Stomach (tissue), 9 donors: ENCODE measurements around the gene LAMC2. TPM values are rescaled to one million over a fixed set of nuclear protein-coding genes. Genes with fewer than 3 reads are reported as not detected.

Source experiments
- DNase-seq, 2 donors: peaks; one replicate each; pipeline versions ENCODE4 v3.0.0 to v3.0.0-alpha.2; 2013 to 2019
- H3K27ac ChIP-seq, 5 donors: fragments of 200-600 bp in 4 of 5; sonication (generic) in 4 of 5; one replicate each; pipeline ENCODE4 v1.5.1; 2013 to 2019; ENCODE audit warnings: mild to moderate bottlenecking in 1 of 5, moderate library complexity in 1 of 5
- H3K27me3 ChIP-seq, 3 donors: fragments of 200-600 bp; sonication (generic); one replicate each; pipeline ENCODE4 v1.5.1; 2017 to 2019; ENCODE audit warnings: mixed run types in 1 of 3
- H3K36me3 ChIP-seq, 4 donors: fragments of 200-600 bp; sonication (generic); 1 replicate in 3 of 4; 2 replicates in 1 of 4; pipeline ENCODE4 v1.5.1; 2016 to 2019
- H3K4me1 ChIP-seq, 4 donors: fragments of 200-600 bp; sonication (generic); one replicate each; pipeline ENCODE4 v1.5.1; 2016 to 2019
- H3K4me3 ChIP-seq, 4 donors: fragments of 200-600 bp; sonication (generic) in 3 of 4; one replicate each; pipeline ENCODE4 v1.5.1; 2016 to 2019; ENCODE audit warnings: mild to moderate bottlenecking in 1 of 4
- H3K9me3 ChIP-seq, 4 donors: fragments of 200-600 bp; sonication (generic); one replicate each; pipeline ENCODE4 v1.5.1; 2016 to 2019
- CTCF ChIP-seq, 7 experiments: fragments of 450-650 bp in 4 of 7; fragments of 200-600 bp in 3 of 7; sonication (generic) in 3 of 7; IDR thresholded peaks; one replicate each; pipeline ENCODE4 v1.5.1; 2016 to 2019; ENCODE audit warnings: antibody characterized with exemption in 7 of 7, control low read depth in 2 of 7, mild to moderate bottlenecking in 1 of 7
- EP300 ChIP-seq: sonication (generic); formaldehyde crosslinking; IDR thresholded peaks from one replicate; pipeline ENCODE4 v1.6.1; 2017; ENCODE audit warnings: antibody characterized with exemption
- POLR2A ChIP-seq, 4 donors: fragments of 450-650 bp; IDR thresholded peaks; one replicate each; pipeline ENCODE4 v1.6.1; 2016; ENCODE audit warnings: antibody characterized with exemption in 4 of 4, control low read depth in 2 of 4, mild to moderate bottlenecking in 1 of 4, moderate library complexity in 1 of 4
- POLR2AphosphoS5 ChIP-seq, 3 donors: sonication (generic); formaldehyde crosslinking; IDR thresholded peaks; one replicate each; pipeline ENCODE4 v1.6.1; 2016; ENCODE audit warnings: antibody characterized with exemption in 3 of 3
- WGBS, 5 donors: extraction: QIAGEN DNeasy Blood & Tissue Kit in 3 of 5; methylation state at CpG; one replicate each; pipeline versions ENCODE4 v1.1.5 to v1.1.7; 2013 to 2018; 5-methylcytosine and 5-hydroxymethylcytosine counted together
- intact Hi-C: fragments of 100-400 bp; cut with DNase I; formaldehyde crosslinking; loops from one replicate; pipeline ENCODE4 v1.15.1; 2023; ENCODE audit warnings: low total_unique reads
- polyA plus RNA-seq, 3 donors: library from polyadenylated mRNA; stranded (reverse); fragments of 200-250 nt; gene quantifications; one replicate each; pipeline ENCODE4 v1.2.3, GENCODE V29; 2013
- total RNA-seq, 5 donors: library from RNA; depleted of rRNA; stranded (reverse); fragments of >200 nt; gene quantifications; one replicate each; pipeline versions ENCODE4 v1.1.0 to v1.2.3, GENCODE V29; 2014 to 2016
- donor health status: healthy with polysubstance abuse.
- donor health status: Bipolar disorder and iron deficiency.
- donor health status: healthy.

LAMC2 gene
- total and polyA plus RNA-seq, 8 donors, result 2.0 to 21.3 (median 12.4) TPM

GRCh38 chr1:183210681-183211080 lies 24.6 kb downstream of the LAMC2 start:
- no peak for TF ChIP-seq POLR2A (IDR thresholded peaks at IDR 0.05)
- TF ChIP-seq CTCF (IDR thresholded peaks at IDR 0.05), result no peak
- no peak for TF ChIP-seq POLR2AphosphoS5 (IDR thresholded peaks at IDR 0.05)
- TF ChIP-seq EP300, result no peak
- Histone ChIP-seq H3K4me1 (no peaks in the 10 kb centered on the region), H3K9me3 (no peaks in the 10 kb centered on the region), H3K36me3 (no peaks in the 10 kb centered on the region), H3K27me3 (no peaks in the 10 kb centered on the region), H3K4me3 (no peak overlapping the region), H3K27ac (no peak overlapping the region)
- intact Hi-C loops, result no loop called here
- DNase-seq, result no peak

- intact Hi-C loops, result no loop called here
- H3K4me3 ChIP-seq, result no peak overlapping the region
- TF ChIP-seq POLR2AphosphoS5 (IDR thresholded peaks at IDR 0.05) (no peak), CTCF (IDR thresholded peaks at IDR 0.05) (no peak), POLR2A (IDR thresholded peaks at IDR 0.05) (no peak), EP300 (no peak)
- peaks cover 0 to 11% (median 0%) of the 10 kb centered on the region in 4 donors for H3K4me1 ChIP-seq
- no peaks in the 10 kb centered on the region for H3K36me3 ChIP-seq
- H3K27me3 ChIP-seq, result no peaks in the 10 kb centered on the region
- 87 to 100% (median 97%) methylated on average over 1 of the region's 1 CpG for WGBS, 5 donors
- no peaks in the 10 kb centered on the region for H3K9me3 ChIP-seq
- no peak for DNase-seq
- no peak overlapping the region for H3K27ac ChIP-seq
These were observed 26.8 kb downstream of the LAMC2 start for GRCh38 chr1:183212870-183213269.

- Histone ChIP-seq H3K36me3 (no peaks in the 10 kb centered on the region), H3K9me3 (no peaks in the 10 kb centered on the region), H3K27me3 (no peaks in the 10 kb centered on the region), H3K4me3 (no peak overlapping the region), H3K27ac (no peak overlapping the region), H3K4me1 (peaks cover 7 to 25% (median 11%) of the 10 kb centered on the region in 4 donors)
- 78 to 87% (median 83%) methylated on average over 5 of the region's 5 CpGs for WGBS, 5 donors
- DNase-seq, result no peak
- intact Hi-C loops, result no loop called here
- TF ChIP-seq POLR2A (IDR thresholded peaks at IDR 0.05), result no peak
- no peak for TF ChIP-seq POLR2AphosphoS5 (IDR thresholded peaks at IDR 0.05)
- TF ChIP-seq EP300, result no peak
- no peak for TF ChIP-seq CTCF (IDR thresholded peaks at IDR 0.05)
These were observed 28.2 kb downstream of the LAMC2 start for GRCh38 chr1:183214021-183214970.

GRCh38 chr1:183215076-183215720 lies 29.1 kb downstream of the LAMC2 start:
- TF ChIP-seq EP300, result no peak
- TF ChIP-seq CTCF (IDR thresholded peaks at IDR 0.05), result no peak
- no peak for TF ChIP-seq POLR2A (IDR thresholded peaks at IDR 0.05)
- no peak for TF ChIP-seq POLR2AphosphoS5 (IDR thresholded peaks at IDR 0.05)
- no peak overlapping the region for H3K4me3 ChIP-seq
- DNase-seq, result no peak
- no peaks in the 10 kb centered on the region for H3K9me3 ChIP-seq
- H3K4me1 ChIP-seq, result peaks cover 7 to 30% (median 16%) of the 10 kb centered on the region in 4 donors
- WGBS, 5 donors, result 86 to 96% (median 91%) methylated on average over 13 of the region's 13 CpGs
- H3K27me3 ChIP-seq, result no peaks in the 10 kb centered on the region
- intact Hi-C loops, result no loop called here
- no peaks in the 10 kb centered on the region for H3K36me3 ChIP-seq
- no peak overlapping the region for H3K27ac ChIP-seq
